Upper lobe of right lung (tissue), 1 donor: ENCODE measurements around the gene IFI27L1. TPM values are rescaled to one million over a fixed set of nuclear protein-coding genes. Genes with fewer than 3 reads are reported as not detected.

Source experiments
- ATAC-seq: fragments of 200-7000 bp; cut with Tn5 transposase; one replicate; pipeline ENCODE4 v1.9.1; 2020; ENCODE audit warnings: mild to moderate bottlenecking, moderate library complexity
- DNase-seq: peaks from one replicate; pipeline ENCODE4 v3.0.0-alpha.2; 2020
- H3K27ac ChIP-seq: fragments of 200-600 bp; one replicate; pipeline ENCODE4 v1.8.0; 2022
- H3K27me3 ChIP-seq: fragments of 200-600 bp; one replicate; pipeline ENCODE4 v1.8.0; 2022; ENCODE audit warnings: mild to moderate bottlenecking
- H3K36me3 ChIP-seq: fragments of 200-600 bp; one replicate; pipeline ENCODE4 v1.8.0; 2022
- H3K4me1 ChIP-seq: fragments of 200-600 bp; one replicate; pipeline ENCODE4 v1.8.0; 2022
- H3K4me3 ChIP-seq: fragments of 200-600 bp; one replicate; pipeline ENCODE4 v1.8.0; 2022; ENCODE audit warnings: mild to moderate bottlenecking
- H3K9me3 ChIP-seq: fragments of 200-600 bp; one replicate; pipeline ENCODE4 v1.8.0; 2022
- CTCF ChIP-seq: fragments of 200-600 bp; IDR thresholded peaks from one replicate; pipeline ENCODE4 v1.8.0; 2022; ENCODE audit warnings: antibody characterized with exemption
- intact Hi-C: fragments of 100-400 bp; cut with DNase I; formaldehyde crosslinking; loops from one replicate; pipeline ENCODE4 v1.11.0; 2022
- total RNA-seq: library from RNA; stranded (reverse); fragmentation: NEBNext Ultra II Directional; extraction: Animal tissue kit (Norgen Biotek cat#: 25700); gene quantifications from one replicate; pipeline ENCODE4 v1.2.1, GENCODE V29; 2021
- donor health status: DM: no; HTN: yes; CAD: no; lungs with severe emphysema.

Gene IFI27L1
- total RNA-seq, 1 donor from 2014 or later, result 15.2 TPM

GRCh38 chr14:94117856-94118255, 36.7 kb downstream of the IFI27L1 start:
- no peaks in the 10 kb centered on the region for H3K27me3 ChIP-seq
- no peak overlapping the region for H3K4me3 ChIP-seq
- no peak for DNase-seq
- no peak overlapping the region for H3K27ac ChIP-seq
- H3K9me3 ChIP-seq, result no peaks in the 10 kb centered on the region
- peaks cover 11% of the 10 kb centered on the region for H3K4me1 ChIP-seq
- intact Hi-C loops, result no loop called here
- H3K36me3 ChIP-seq, result no peaks in the 10 kb centered on the region
- TF ChIP-seq CTCF, result no peak
- ATAC-seq, result no peak

- no peak overlapping the region for H3K4me3 ChIP-seq
- peaks cover 11% of the 10 kb centered on the region for H3K4me1 ChIP-seq
- DNase-seq (no peak), ATAC-seq (no peak)
- H3K9me3 ChIP-seq, result no peaks in the 10 kb centered on the region
- H3K36me3 ChIP-seq, result no peaks in the 10 kb centered on the region
- no peak overlapping the region for H3K27ac ChIP-seq
- intact Hi-C loops, result no loop called here
- TF ChIP-seq CTCF, result no peak
- H3K27me3 ChIP-seq, result no peaks in the 10 kb centered on the region
These were observed 38.0 kb downstream of the IFI27L1 start for GRCh38 chr14:94119071-94119470.

GRCh38 chr14:94120667-94121340, 39.7 kb downstream of the IFI27L1 start:
- peaks cover under 1% of the 10 kb centered on the region for H3K4me1 ChIP-seq
- H3K27me3 ChIP-seq, result no peaks in the 10 kb centered on the region
- no peak overlapping the region for H3K27ac ChIP-seq
- no peak for TF ChIP-seq CTCF
- DNase-seq (no peak), ATAC-seq (no peak)
- no peaks in the 10 kb centered on the region for H3K36me3 ChIP-seq
- H3K4me3 ChIP-seq, result no peak overlapping the region
- intact Hi-C loops, result no loop called here
- H3K9me3 ChIP-seq, result no peaks in the 10 kb centered on the region

- no peak overlapping the region for H3K27ac ChIP-seq
- intact Hi-C loops, result no loop called here
- ATAC-seq (no peak), DNase-seq (no peak)
- H3K9me3 ChIP-seq, result no peaks in the 10 kb centered on the region
- no peak overlapping the region for H3K4me3 ChIP-seq
- no peak for TF ChIP-seq CTCF
- no peaks in the 10 kb centered on the region for H3K36me3 ChIP-seq
- no peaks in the 10 kb centered on the region for H3K4me1 ChIP-seq
- H3K27me3 ChIP-seq, result no peaks in the 10 kb centered on the region
These were observed 40.4 kb downstream of the IFI27L1 start for GRCh38 chr14:94121485-94121884.

- H3K36me3 ChIP-seq, result no peaks in the 10 kb centered on the region
- no peak for ATAC-seq
- TF ChIP-seq CTCF, result no peak
- H3K27me3 ChIP-seq, result no peaks in the 10 kb centered on the region
- intact Hi-C loops, result no loop called here
- no peaks in the 10 kb centered on the region for H3K9me3 ChIP-seq
- H3K4me3 ChIP-seq, result no peak overlapping the region
- no peak for DNase-seq
- H3K4me1 ChIP-seq, result no peaks in the 10 kb centered on the region
- no peak overlapping the region for H3K27ac ChIP-seq
These were observed 41.3 kb downstream of the IFI27L1 start for GRCh38 chr14:94122438-94122837.

- intact Hi-C loops, result no loop called here
These were observed 42.2 kb downstream of the IFI27L1 start for GRCh38 chr14:94123296-94123695.

More at GRCh38 chr14:94123296-94123695, 42.2 kb downstream of the IFI27L1 start:
- Histone ChIP-seq H3K4me1 (no peaks in the 10 kb centered on the region), H3K4me3 (no peak overlapping the region), H3K36me3 (no peaks in the 10 kb centered on the region), H3K27ac (no peak overlapping the region), H3K27me3 (no peaks in the 10 kb centered on the region), H3K9me3 (no peaks in the 10 kb centered on the region)
- TF ChIP-seq CTCF, result no peak
- ATAC-seq (no peak), DNase-seq (no peak)
